T-helper 2 cell treated with Interferon-gamma antibody and Interleukin-4, amounts not matched to agents 100 ng/mL and 5 ng/mL, for 36 hours (primary cell): Measurements from ENCODE around the gene PARP6. TPM values are rescaled to one million over a fixed set of nuclear protein-coding genes. Genes with fewer than 3 reads are reported as not detected.

Experiments used
- intact Hi-C: fragments of 100-400 bp; cut with micrococcal nuclease; formaldehyde crosslinking; loops from one replicate; pipeline ENCODE4 v1.15.1; 2023
- total RNA-seq: library from RNA; stranded (reverse); gene quantifications from 2 replicates; pipeline ENCODE4 v1.2.3, GENCODE V29; 2022

Gene PARP6
- total RNA-seq, 1 donor from 2014 or later: 55.7 TPM

DNA sequence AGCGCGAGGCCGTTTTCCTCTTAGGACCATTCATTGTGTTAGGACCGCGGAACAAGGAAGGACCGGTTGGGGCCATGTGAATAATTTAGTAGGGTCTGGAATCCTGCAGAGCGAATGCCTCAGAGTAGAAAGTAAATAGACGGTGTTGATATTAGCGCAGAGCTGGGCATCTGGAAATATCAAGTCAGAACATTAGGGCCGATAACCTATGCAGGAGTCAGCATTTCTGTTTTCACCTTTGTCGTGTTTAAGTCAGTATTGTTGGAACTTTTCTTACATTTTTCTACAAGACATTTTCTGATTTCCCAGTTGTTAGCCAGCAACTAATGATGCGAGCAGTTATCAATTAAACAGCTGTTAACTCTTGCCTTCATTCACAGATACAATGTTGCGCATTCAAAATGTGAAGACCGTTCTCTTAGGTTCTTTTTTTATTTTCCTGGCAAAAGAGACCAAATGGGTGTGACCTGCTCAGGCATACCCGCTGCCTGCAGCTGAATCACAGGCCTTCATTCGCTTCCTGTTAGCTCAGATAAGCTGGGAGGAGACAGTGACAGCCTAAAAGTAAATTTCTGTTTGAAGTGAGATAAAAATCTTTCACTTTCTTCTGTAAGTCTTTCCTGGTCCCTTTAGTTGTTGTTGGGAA is 40.4 kb downstream of the PARP6 start:
- intact Hi-C loops: loop anchor here (1.0 to 5.0 kb wide), 5 partner anchors 40 to 551 kb away; partner anchors contain the start of genes ADPGK, BBS4, HEXA and HIGD2B

DNA sequence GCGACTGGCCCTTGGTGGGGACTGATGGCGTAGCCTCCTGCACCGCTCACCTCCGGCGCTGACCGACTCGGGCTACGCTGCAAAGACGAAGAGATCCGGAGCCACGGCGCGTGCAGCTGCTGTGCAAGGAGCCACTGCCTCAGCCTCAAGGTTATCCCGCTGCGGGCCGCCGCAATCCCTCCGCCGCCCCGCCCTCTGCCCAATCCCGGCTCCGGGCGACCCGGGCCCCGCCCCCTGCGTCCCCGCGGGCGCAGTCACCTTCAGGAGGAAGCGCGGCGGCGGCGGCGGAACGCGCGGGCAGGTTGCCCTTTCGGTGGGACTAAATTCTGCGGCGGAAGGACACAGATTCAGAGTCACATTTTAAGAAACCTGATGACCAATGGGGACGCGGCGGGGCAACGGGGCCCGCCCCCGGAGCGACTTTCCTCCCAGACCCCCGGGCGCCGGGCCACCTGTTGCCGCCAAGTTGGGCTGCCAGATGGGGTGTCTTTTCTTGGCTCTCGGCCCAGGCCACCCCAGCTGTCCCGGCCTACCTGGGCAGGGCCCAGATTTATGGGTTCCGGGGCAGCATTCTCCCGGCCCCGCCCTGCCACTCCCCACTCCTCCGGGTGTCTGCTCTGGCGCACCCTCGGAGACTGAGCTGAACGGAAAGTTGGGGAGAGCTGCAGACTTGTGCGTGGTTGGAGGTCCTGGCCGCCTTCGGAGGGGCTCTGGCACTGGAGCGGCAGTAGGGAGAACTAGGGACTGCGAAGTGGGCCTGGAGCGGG is 41.1 kb downstream of the PARP6 start, which contains the start of gene PKM:
Gene PKM (minus strand): TSS at position 125 of the 767 bp plus-strand sequence. CDS start 12,093 bp downstream, outside the sequence.
- intact Hi-C loops: loop anchor here (1.0 to 5.0 kb wide), 5 partner anchors 41 to 552 kb away; partner anchors contain the start of genes ADPGK, BBS4, HEXA and HIGD2B

DNA sequence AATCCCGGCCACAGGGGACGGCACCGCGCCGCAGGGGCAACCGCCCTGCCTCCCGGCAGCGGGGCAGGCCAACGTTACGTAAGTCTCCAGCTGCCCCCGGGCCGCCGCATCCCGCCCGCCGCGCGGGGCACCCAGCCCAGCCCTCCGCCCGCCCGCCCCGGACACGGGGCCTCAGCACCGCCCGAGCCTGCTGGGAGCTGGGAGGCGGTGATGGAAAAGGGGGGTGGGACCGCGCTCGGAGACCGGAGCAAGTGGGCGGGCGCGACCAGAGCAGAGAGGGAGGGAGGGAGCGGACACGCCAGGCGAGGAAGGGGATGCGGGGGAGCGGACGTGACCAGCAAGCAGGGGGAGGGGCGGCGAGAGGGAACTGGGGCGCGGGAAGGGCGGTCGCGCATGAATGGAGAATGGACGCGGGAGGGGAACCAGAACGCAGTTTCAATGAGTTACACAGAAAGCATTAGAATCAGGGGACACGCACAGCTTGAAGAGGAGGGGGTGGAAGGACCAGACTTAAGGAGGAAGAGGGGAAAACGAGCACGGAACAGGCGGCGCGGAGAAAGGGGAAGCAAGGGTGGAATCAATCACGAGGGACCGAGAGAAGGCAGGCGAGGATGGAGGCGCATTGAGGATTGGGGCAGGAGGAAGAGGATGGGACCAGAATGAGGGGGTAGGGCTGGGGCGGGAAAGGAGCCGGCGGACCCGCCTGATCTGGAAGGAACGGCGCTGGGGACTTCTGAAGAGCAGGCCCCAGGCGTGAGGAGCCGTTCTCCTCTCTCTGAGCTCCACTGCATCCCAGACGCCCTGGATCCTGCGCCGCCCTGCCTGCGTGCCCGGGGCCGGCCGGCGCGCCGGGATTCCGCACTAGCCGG is 41.9 kb downstream of the PARP6 start:
- intact Hi-C loops: loop anchor here (1.0 to 5.0 kb wide), 5 partner anchors 42 to 552 kb away; partner anchors contain the start of genes ADPGK, BBS4, HEXA and HIGD2B

DNA sequence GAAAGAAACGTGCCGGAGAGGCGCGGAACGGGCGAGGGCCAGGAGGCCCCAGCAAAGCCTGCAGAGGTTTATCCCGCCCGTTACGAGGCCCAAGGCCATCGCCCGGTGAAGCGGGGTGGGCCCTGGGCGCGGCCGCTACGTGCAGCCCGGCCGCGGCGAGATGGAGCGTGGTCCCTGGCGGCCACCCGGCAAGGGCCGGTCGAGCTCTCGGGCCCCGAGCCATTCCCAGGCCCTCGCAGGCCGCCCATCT is 42.5 kb downstream of the PARP6 start:
- intact Hi-C loops: loop anchor here (2.0 to 10.0 kb wide), 5 partner anchors 31 to 1405 kb away; partner anchors contain the start of genes ADPGK, BBS4, HEXA and HIGD2B

DNA sequence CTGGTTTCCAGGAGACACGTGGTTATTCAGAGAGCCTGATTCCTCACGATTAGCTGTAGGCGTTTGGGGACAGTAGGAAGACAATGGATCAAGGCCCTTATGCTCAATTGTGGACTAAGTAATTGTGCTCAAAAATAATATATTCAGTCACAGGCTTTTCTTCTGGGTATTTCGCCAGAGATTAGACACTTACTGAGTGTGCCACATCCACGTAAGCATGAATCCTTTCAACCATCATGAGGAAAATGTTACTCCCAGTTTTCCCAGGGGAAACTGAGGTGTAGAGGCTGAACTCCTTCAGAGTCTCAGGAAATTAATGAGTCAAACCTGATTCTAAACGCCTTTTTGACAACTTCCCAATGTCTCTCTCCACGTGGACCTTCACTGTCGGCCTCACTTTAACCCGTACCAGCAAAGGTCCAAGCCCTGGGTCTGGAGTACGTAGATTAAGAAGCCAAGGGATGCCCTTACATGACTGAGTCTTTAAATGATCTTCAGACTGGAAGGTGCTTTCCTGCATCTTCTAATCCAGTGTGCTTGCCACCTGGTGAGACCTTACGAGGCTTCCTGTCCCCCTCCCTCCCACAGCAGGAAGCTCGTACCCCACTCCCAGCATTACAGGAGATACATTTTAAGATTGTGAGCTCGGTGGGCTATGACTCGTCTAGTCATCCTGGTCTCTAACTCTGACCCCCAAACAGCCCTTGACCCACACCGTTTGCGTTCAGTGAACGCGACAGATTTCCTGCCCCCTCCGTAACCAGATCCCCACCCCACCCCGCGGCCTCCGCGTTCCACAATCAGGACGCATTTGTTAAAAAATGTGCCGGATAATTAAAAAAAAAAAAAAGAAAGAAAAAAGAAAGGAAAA is 43.0 kb downstream of the PARP6 start:
- intact Hi-C loops: loop anchor here (2.0 to 10.0 kb wide), 2 partner anchors 31 to 1405 kb away; partner anchors contain the start of gene NPTN

DNA sequence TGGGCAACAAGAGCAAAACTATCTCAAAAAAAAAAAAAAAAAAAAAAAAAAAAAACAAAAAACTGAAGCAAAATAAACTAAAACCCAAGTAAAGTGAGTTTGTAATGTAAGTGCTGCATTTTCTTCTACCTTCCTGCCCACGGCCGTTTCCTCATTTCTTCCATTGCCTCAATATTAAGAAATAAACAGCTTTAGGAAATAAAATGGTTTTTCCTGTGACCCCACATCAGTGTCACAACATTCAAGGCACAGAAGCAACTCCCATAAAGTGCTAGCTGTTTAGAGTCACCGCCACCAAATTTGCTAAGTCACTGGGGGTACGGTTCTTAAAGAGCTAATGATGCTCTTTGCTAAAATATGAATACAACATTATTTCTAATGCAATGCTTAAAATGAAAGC is 44.6 kb downstream of the PARP6 start:
- intact Hi-C loops: loop anchor here (1.0 to 10.0 kb wide), 4 partner anchors 10 to 1407 kb away; partner anchors contain the start of genes MYO9A, NPTN and SENP8

DNA sequence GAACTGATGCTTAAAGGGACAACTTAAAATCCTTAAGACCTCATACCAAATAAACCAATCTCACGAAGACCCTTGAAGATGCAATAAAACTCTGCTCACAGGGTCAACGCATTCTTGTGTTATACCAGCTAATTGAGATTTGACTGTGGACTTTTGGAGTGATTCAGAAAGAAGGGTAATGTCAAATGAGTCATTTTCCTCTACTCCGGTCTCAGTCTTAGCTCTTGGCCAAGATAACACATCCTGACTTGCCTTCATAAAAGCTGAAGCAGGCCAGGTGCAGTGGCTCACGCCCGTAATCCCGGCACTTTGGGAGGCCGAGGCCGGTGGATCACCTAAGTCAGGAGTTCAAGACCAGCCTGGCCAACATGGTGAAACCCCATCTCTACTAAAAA is 45.2 kb downstream of the PARP6 start:
- intact Hi-C loops: loop anchor here (1.0 to 10.0 kb wide), 2 partner anchors 10 to 1408 kb away; partner anchors contain the start of gene NPTN

DNA sequence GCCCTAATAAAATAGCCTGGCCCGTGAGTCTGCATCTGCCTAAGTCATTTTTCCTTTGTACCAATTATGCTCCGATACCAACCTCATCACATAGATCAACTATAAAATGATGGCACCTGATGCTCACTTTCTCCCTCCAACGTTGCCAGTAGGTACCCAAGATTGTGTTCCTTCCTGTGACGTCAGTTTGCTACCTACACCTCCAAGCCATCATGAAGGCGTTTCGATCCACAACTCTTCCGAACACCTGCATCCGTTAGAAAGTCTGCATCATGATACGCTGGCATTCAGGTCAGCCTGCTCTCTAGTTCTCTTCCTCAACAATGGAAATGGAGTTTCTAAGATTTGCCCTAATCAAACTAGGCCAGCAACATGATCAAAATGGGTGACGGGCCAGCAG is 49.1 kb downstream of the PARP6 start:
- intact Hi-C loops: loop anchor here (10.0 kb wide), 1 partner anchor 1412 kb away; the partner anchor contains the start of gene NPTN

DNA sequence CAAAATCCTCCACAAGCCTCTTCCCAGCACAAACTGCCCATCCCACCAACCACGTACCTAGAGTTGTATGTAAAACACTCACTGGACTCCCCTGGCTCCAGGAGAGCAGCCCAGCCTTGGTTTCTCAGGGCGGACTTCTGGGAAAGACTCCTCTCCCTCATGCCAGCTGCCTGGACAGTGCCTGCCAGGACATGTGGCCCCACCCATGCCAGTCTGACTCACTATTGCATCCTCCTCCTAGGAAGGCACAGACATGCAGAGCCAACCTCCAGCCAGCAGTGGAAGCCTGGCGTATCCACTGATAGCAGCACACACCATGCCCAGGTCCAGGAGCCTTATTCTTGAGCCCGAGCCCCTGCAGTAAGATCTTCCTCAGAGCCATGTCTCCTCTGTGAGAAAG is 50.0 kb downstream of the PARP6 start:
- intact Hi-C loops: loop anchor here (10.0 kb wide), 1 partner anchor 1412 kb away; the partner anchor contains the start of gene NPTN

DNA sequence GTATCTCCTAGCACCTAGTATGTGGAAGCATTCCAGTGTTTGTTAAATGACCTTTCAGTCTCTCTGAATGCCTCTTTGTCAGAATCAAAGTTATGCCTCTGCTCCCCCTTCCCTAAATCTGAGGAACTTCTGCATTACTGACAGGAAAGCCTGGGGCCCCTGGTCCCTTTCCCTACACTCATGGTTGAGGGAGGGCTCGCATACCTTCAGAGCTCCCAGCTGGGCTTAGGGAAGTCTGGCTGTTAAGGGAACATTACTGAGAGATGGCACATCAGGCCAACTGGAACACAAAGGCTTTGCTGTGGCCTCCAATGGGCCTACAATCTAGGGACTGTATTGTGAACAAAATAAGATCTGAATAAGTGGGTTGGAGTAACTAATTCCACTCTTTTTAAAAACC is 51.7 kb downstream of the PARP6 start:
- intact Hi-C loops: loop anchor here (10.0 kb wide), 1 partner anchor 1414 kb away; the partner anchor contains the start of gene NPTN

DNA sequence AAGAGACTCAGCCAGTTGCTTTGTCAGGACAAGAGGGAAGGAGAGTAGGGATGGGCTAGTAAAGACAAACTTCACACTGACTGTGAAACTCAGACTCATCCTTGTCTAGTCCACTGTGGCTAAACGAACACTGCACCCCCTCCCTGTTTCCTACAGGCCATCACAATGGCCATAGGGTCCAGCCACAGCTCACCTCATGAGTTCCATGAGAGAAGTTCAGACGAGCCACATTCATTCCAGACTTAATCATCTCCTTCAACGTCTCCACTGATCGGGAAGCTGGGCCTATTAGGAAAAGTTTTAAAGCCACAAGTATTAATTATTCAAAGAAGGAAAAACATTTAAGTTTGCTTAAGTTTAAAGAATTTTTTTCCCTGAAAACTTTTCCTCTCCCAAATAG is 55.1 kb downstream of the PARP6 start:
- intact Hi-C loops: no loop called here

DNA sequence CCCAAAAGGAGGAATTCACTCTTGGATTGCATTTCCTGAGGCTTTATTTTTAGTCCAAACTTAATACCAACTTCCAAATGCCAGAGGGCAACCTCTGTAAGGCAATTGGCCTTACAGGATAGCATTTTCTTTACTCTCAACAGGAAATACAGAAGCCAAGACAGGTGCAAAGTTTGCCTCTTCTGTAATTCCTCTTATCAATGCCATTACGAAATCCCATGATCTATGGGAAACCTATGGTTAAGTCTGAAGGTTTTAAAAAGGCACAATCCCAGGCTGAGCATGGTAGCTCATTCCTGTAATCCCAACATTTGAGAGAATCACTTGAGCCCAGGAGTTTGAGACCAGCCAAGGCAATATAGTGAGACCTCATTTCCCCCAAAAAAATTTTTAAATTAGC is 56.3 kb downstream of the PARP6 start:
- intact Hi-C loops: no loop called here

DNA sequence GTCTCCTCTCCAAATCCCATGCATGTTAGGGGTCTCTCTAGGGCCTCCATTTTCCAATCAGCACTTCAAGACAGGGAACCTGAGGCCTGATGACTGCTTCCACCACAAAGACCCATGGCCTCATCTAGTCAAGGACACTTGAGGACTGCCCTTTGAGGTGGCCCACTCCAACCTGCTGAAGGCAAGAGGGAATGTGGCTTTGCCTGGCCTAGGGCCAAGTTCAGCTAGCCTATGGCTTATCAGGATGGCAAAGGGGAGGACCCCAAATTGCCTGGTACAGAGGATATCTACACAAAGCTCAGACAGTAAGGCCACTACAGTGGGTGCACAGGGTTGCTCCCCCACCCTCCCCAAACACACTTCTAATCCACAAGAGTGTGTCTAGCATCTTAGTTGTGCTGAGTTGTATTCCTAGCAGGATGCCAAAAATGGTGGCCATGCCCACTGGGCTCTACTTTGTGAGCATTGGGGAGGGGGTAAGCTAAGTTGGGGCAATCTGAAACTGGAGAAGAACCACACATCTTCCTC is 64.7 kb downstream of the PARP6 start:
- intact Hi-C loops: no loop called here

DNA sequence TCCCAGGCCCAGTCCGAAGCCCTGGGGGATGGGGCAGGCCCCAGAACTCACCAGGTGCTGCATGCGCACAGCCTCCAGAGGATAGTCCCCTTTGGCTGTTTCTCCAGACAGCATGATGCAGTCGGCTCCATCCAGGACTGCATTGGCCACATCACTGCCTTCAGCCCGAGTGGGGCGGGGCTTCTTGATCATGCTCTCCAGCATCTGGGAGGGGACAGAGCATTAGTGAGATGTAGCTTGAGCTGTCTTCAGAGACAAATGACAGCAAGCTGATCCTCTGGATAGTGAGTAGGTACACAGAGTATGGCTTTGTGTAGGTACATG is 65.7 kb downstream of the PARP6 start:
- intact Hi-C loops: no loop called here

DNA sequence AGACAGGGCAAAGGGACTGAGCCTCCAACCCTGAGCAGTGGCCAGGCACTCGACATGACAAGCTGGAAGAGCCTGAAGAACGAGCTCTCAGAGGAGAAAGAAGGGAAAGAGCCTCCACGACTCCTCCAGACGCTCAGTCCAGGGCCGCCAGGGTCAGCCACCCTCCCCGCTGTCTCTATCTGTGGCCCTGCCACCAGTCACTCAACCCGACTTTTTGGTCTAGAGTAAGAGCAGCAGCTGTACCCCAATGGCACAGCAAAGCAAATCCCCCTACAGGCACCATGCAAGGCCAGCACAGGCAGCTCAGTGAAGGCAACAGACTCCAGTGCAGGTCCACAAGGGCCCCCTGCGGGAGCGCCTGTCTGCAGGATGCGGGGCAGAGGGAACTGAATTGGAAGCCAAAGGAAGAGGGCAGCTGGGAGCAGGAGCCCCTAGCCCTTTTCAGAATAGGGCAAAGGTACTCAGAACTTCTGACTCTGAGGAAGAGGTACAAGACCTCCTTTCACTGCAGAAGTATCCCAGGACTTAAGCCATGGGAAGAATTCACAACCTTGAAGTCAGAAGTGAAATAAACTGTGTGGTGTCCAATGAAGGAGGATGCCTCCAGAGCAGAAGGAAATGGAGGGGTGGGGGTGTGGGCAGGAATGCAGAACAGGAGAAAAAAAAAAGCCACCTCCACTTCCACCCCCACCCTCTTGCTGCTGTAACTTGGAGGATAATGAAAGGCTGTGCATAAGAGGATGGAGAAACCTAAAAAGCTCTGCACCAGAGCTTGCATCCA is 66.3 kb downstream of the PARP6 start:
- intact Hi-C loops: no loop called here

DNA sequence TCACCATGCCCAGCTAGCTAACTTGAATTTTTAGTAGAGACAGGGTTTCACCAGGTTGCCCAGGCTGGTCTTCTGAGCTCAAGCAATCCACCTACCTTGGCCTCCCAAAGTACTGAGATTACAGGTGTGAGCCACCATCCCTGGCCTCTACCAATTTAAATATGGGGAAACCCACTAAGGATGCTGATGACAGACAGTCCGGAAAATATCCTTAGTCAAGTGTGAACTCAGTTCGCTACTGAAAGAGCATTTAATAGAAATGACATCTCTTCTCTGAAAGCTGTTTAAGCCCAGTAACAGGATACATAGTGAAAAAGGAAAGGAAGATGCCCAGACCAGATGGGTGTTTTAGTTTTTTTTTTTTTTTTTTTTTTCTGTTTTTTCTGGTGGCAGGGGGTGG is 67.1 kb downstream of the PARP6 start:
- intact Hi-C loops: no loop called here

DNA sequence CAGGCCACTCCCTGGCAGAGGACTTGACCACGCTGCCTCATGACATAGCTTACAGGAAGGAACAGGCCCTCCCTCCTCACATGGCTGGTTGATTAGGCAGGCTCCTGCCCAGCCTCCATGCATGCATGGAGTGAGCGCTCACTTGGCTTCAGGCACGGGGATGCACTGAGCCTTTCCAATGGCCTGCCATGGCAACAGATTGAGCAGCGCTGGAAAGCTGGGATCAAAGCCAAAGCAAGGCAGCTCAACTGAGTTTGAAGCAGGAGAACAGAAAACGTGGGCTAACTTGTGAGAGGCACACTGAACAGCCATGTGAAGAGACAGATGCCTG is 68.9 kb downstream of the PARP6 start:
- intact Hi-C loops: no loop called here

DNA sequence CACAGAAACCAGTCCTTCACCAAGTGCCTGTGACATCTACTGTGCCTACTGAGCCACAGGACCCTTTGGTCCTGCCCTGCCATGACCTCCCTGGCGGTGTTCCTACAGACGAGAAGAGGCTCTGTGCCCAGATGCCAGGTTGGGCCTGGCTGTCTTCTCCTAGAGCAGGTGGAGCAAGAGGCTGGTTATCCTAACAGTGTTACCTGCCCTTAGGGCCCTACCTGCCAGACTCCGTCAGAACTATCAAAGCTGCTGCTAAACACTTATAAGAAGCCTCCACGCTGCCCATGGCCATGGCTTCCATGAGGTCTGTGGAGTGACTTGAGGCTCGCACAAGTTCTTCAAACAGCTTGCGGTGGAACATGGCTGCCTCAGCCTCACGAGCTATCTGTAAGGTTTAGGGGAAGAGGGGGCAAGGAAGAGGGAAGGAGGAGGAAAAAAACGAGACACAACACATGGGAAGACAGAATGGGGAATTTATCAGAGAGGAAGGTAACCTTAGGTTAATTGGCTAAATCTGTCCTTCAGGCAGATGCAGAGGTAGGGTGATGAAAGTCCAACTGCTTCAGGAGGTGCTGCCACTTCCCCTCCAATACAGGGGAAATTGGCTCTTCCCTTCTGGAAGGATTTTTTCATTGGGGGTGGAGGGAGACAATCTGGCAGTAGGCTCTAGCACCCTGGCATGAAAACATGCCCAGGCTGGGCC is 69.4 kb downstream of the PARP6 start:
- intact Hi-C loops: no loop called here

DNA sequence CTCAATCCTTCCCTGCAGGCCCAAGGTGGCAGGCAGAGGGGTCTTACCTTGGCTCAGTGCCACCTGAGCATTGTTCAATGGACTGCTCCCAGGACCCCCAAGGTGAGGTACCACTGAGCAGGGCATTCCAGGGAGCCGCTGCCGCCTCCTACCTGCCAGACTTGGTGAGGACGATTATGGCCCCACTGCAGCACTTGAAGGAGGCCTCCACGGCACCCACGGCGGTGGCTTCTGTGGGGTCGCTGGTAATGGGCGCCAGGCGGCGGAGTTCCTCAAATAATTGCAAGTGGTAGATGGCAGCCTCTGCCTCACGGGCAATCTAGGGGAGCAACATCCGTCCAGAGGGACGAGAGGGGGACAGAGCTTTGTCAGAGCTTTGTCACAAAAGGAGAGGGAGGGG is 70.1 kb downstream of the PARP6 start:
- intact Hi-C loops: no loop called here
